ENCODE results near the gene STK38.
"Not testable (repeated sequence)": the region's sequence is repeated elsewhere in the genome, so short reads cannot be mapped to it uniquely, and the experiment has no call there.

Gene STK38

DNA sequence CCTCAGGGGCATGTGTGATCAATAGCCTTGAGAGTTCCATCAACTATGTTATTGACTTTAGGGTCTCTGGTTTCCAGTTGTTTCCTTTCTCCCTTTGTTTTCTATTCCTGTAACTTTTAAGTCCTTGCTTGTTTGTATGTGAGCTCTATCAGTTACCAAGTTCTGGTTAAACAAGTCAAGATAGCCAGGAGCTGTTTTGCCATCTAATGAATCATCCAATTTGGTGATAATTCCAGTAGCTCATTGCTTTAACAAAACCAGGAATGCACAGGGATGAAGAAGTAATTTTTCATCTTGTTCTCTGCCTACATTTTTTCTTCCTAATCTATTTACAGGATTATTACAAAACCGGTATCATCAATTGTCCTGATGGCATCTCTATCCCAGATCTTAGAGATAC lies 68.0 kb downstream of the STK38 start:
- no peak for DNase-seq

DNA sequence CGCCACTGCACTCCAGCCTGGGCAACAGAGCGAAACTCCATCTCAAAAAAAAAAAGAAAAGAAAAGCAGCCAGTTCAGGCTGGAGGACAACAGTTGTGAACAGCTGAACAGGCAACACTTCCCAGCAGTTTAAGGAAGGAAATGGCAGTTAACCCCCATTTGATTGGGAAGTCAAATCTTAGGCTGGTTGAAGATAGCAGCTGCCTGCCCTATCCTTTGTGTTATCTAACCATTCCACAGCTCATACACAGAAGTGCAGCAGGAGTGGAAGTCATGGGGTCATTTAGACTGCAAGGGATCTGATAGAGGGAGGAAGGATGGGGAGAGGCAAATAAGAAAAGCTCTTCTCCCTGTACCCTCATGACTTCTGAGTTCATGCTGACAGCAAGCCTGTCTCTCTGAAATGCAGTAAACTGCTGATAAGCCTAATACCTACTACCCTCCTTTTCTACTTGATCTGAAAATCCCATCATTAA lies 69.2 kb downstream of the STK38 start:
- no peak for DNase-seq

DNA sequence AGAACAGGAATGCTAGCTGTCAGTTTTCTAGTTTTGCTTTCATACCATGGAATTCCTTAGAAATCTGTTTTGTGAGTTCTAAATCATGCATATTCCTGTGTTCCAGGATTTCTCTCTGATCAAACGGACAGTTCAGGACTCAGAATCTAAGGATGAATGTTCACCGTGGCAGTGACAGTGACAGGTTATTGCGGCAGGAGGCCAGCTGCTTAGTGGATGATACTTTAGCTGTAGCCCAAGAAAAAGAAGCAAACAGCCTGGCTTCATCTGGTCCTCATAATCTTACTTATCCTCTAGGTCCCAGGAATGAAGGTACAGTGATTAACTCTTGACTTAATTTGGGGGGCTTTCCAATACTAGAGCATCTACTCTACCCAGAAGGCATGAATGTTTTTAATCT lies 77.3 kb downstream of the STK38 start:
- DNase-seq: no peak

DNA sequence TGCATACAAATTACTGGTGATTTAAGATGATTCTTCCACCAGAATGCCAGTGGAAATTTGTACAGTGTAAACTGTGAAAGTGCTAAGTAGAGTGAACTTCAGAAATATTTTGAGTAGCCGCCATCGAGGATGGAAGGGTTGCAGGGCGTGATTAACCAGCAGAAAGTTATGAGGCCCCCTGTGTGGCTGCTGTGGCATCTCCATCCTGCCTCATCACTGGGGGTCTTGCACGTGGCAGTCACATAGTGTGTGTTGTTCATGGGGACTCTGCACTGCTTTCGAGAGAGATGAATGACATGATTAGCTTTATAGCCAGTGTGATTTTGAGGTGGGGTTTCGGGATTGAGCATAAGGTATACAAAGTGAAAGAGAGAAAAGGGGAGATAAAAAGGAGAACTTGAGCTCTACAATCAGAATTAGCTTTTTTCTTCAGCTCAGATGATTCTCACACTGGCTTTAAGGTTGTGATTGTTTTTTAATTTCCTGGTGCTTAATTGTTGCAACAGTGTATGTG lies 78.1 kb downstream of the STK38 start:
- no peak for DNase-seq

DNA sequence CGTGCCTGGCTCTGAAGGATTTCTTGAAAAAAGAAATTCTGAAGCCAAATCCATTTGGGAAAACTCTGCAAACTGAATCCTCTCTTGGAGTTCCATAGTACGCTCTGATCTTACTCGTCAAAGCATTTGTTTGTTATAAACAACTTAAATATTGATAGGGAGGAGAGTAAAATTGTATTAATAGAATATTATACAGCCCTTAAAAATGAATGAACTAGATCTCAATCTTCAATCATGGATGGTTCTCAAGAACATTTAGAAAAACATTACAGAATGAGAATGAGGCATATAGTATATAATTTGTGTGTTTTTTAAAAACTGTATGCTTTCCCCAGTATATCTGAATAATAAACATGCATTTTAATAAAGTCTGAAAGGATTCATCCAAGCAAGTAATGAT lies 79.7 kb downstream of the STK38 start:
- DNase-seq: no peak

DNA sequence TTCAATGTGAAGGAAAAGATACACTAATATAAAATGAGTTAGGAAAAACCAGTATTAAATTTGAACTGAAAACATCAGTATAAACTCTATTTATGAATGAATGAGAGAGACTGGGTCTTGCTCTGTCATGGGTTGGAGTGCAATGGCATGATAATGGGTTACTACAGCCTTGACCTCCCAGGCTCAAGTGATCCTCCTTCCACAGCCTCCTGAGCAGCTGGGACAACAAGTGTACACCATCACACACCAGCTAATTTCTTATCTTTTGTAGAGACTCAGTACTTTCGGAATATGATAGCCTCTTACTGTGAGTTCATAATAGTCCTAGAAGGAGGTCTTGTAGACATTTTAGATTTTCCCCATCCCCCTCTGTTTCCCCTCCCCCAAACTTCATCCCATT lies 83.0 kb downstream of the STK38 start:
- DNase-seq: no peak

DNA sequence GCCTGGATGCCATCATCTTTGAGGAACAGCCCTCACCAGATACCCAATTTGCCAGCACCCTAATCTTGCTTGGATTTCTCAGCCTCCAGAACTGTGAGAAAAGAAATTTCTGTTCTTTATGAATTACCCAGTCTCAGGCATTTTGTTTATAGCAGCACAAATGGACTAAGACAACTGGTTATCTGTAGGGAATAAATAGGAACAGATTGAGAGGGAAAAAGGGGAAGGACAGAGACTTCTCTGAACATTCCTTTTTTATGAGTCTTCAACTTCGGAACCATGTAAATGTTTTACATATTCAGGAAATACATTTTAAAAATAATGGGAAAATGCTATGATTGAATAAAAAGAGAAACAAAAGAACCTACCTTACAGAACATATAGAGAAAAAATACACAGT lies 83.6 kb downstream of the STK38 start:
- DNase-seq: peak; percentile 48

DNA sequence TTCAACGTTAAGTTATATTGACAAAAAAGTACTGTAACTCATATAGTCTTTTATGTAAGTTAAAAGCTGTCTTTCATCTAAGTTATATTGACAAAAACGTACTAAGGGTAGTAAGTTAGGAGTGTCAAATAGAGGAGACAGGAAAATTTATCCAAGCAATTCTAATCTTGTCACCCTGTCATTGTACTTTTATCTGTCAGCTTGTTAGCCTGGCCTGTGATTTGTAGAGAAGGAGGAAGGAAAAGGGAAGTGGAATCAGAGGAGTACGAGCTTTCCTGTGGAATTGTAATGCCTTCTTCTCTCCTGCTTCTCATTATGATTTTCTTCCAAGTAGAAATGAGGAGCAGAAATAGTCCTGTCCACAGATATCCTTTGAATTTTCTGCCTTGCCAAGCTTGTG lies 85.6 kb downstream of the STK38 start:
- DNase-seq: no peak

DNA sequence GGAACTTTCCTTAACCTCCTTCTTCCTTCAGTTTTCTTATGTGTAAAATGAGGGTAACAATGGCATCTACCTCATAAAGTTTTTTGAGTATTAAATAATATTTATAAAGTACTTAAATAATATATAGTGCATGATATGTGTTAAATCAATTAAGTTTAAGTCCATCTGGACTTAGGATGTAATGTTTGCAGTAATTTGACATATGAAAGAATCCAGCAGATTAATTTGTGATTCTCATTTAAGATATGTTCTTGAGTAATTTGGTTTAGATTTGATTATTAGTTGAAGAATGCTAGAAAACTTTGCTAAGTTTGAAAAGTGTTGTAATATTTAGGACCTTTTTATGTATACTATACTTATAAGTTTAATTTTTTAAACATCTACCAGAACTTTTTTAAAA lies 86.4 kb downstream of the STK38 start:
- DNase-seq: no peak

DNA sequence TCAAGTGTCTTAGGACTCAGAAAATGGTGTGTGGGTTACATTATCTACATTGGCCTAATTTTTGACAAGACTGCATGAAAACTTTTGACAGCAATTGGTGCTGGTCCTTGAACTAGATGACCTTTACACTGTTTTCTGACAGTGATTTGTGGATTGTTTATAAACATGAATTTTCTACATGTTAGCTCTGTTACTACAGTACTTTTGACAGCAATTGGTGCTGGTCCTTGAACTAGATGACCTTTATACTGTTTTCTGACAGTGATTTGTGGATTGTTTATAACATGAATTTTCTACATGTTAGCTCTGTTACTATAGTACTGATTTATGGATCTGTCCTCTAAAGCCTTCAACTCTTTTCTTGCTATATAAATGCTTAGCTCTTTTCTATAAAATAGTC lies 87.8 kb downstream of the STK38 start:
- DNase-seq: no peak

DNA sequence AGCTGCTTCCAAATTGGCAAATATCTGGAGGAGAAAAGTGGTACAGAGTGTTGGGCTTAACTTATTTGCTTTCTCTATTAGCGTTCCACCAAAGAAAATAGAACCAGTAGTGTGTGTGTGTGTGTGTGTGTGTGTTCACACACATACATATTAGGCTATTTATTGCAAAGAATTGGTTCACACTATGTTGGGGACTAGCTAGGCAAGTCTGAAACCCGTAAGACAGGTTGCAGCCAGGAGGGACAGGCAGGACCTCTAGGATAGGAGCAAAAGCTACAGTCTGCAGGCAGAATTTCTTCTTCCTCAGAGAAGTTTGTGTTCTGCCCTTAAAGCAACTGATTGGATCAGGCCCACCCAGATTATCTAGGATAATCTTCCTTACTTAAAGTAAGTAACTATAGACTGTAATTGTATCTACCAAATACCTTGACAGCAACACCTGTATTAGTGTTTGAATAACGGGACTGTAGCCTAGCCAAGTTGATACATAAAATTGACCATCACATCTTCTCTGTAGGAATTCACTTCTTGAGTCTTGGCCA lies 91.7 kb downstream of the STK38 start:
- DNase-seq: no peak

DNA sequence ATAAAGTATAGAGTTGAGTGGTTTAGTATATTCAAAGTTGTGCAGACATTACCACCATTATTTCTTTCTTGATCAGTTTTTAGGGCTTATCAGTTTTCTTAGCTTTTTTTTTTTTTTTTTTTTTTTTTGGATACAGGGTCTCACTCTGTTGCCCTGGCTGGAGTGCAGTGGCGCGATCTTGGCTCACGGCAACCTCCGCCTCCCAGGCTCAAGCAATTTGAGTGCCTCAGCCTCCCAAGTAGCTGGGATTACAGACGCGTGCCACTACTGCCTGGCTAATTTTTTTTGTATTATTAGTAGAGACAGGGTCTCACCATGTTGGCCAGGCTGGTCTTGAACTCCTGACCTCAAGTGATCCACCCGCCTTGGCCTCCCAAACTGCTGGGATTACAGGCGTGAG lies 94.4 kb downstream of the STK38 start:
- not testable (repeated sequence) for DNase-seq

DNA sequence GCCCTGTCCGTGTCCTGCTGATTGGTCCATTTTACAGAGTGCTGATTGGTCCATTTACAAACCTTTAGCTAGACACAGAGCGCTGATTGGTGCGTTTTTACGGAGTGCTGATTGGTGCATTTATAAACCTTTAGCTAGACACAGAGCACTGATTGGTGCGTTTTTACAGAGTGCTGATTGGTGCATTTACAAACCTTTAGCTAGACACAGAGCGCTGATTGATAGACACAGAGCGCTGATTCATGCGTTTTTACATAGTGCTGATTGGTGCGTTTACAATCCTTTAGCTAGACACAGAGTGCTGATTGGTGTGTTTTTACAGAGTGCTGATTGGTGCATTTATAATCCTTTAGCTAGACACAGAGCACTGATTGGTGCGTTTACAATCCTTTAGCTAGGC lies 98.1 kb downstream of the STK38 start:
- not testable (repeated sequence) for DNase-seq

DNA sequence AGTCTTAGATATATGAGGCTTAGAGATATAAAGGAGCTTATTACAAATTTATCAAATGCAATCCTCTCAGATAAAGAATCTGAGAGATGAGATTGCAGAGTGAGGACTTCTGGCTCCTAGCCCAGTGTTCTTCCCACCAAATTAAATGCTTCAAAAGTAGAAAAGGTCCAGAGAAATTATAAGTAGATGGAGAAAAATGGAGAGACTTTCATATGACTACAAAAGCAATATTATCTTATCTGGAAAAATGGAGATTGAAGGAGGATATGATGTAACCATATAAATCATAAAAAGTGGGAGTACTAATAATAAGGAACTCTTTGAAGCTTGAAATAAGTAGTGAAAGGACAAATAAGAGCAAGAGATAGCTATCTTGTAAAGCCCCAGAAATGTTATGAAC lies 101.7 kb downstream of the STK38 start:
- DNase-seq: no peak

DNA sequence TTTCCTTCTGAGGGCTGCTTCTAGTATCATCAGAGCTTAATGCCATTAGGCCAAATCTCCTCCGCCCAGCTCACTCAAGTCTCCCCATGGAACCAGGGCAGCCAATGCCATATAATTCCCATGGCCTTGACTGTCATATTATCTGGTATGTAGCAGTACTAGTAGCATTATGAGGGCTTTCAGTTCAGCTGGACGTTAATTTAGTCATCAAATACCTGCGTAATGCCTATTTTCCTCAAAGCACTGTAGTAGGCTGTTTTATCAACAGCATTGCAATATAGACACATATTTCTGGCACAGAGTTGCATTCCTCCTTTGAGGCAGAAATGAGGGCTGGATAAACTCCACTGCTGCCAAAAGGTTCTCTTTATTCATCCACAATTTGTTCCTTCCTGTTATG lies 102.8 kb downstream of the STK38 start:
- peak; percentile 78 for DNase-seq
